HepG2 (cell line): ENCODE data around the gene HLA-DRB5. TPM values are rescaled to one million over a fixed set of nuclear protein-coding genes. Genes with fewer than 3 reads are reported as not detected.

Experiments
- ATAC-seq: fragments of 200-7000 bp; cut with Tn5 transposase; 3 replicates; pipeline ENCODE4 v1.9.1; 2020; ENCODE audit warnings: mild to moderate bottlenecking, moderate library complexity
- BruUV-seq: library from RNA; stranded (reverse); fragments of 400-500 nt; replicated peaks from 2 replicates; lab custom pipeline; 2021; lab: Mats Ljungman, UMichigan
- CTCF ChIA-PET: fragments of 300-600 bp; formaldehyde crosslinking; extraction: SDS; loops from one replicate; lab custom pipeline; 2021; ENCODE audit warnings: low total read pairs, inconsistent platforms, low intra/inter-chr PET ratio; lab: Yijun Ruan, JAX
- POLR2A ChIA-PET: fragments of 350-600 bp; sonication (Branson Sonifier 250); formaldehyde crosslinking; loops from one replicate; lab custom pipeline; 2020; ENCODE audit warnings: antibody characterized with exemption, inconsistent platforms; lab: Yijun Ruan, JAX
- DNase-seq: peaks from one replicate; pipeline ENCODE4 v3.0.0-alpha.2; 2015; ENCODE audit warnings: low spot score
- FAIRE-seq: peaks from 3 replicates; lab custom pipeline; 2011; peaks lifted over from hg19 to GRCh38; lab: Jason Lieb, UNC
- H2AFZ ChIP-seq: one replicate; pipeline ENCODE4 v1.6.1; 2011; ENCODE audit warnings: low read length, inconsistent platforms
- H3K27ac ChIP-seq: fragments of 300-600 bp; 3 replicates; pipeline ENCODE4 v1.8.0; 2011; ENCODE audit warnings: mixed run types, mild to moderate bottlenecking, mixed read lengths, low read length, inconsistent platforms; ENCODE audit not compliant: insufficient read depth; ENCODE audit errors: extremely low read length
- H3K27me3 ChIP-seq, 2 experiments: fragments of 200-600 bp in 1 of 2; 2 replicates in 1 of 2; 3 replicates in 1 of 2; pipeline versions ENCODE4 v1.6.0 to v1.8.0; 2011; ENCODE audit warnings: low read length in 2 of 2, mild to moderate bottlenecking in 2 of 2, moderate library complexity in 2 of 2, inconsistent platforms in 1 of 2; ENCODE audit not compliant: insufficient read depth in 2 of 2, control insufficient read depth in 1 of 2
- H3K36me3 ChIP-seq, 2 experiments: fragments of 200-600 bp in 1 of 2; replicated peaks in 1 of 2; 2 replicates in 1 of 2; 3 replicates in 1 of 2; pipeline versions ENCODE4 v1.5.1 to v1.8.0; 2011; ENCODE audit warnings: low read length in 2 of 2, inconsistent platforms in 1 of 2; ENCODE audit not compliant: insufficient read depth in 2 of 2, control insufficient read depth in 1 of 2
- H3K4me1 ChIP-seq: 2 replicates; pipeline ENCODE4 v1.5.1; 2012; ENCODE audit warnings: low read length, inconsistent platforms; ENCODE audit not compliant: insufficient read depth
- H3K4me2 ChIP-seq: 2 replicates; pipeline ENCODE4 v1.6.0; 2011; ENCODE audit warnings: low read depth, low read length, inconsistent platforms
- H3K4me3 ChIP-seq, 3 experiments: fragments of 200-600 bp in 1 of 3; sonication (generic), shearing (Covaris generic) in 1 of 3; replicated peaks in 1 of 3; 2 replicates each; pipeline ENCODE4 v1.5.1; 2011 to 2016; ENCODE audit warnings: low read length in 3 of 3, inconsistent platforms in 2 of 3, low read depth in 2 of 3, mild to moderate bottlenecking in 2 of 3, control low read depth in 1 of 3, mixed read lengths in 1 of 3; ENCODE audit not compliant: insufficient read depth in 1 of 3
- H3K79me2 ChIP-seq: one replicate; pipeline ENCODE4 v1.6.1; 2011; ENCODE audit warnings: low read length, inconsistent platforms; ENCODE audit not compliant: insufficient read depth
- H3K9ac ChIP-seq: 2 replicates; pipeline ENCODE4 v1.6.0; 2011; ENCODE audit warnings: mild to moderate bottlenecking, low read depth, low read length, inconsistent platforms; ENCODE audit not compliant: insufficient read depth
- H3K9me3 ChIP-seq: 2 replicates; pipeline ENCODE4 v1.5.1; 2012; ENCODE audit warnings: mild to moderate bottlenecking, low read length
- H4K20me1 ChIP-seq: 2 replicates; pipeline ENCODE4 v1.6.0; 2011; ENCODE audit warnings: inconsistent platforms, mild to moderate bottlenecking, low read length, moderate library complexity; ENCODE audit not compliant: insufficient read depth
- HCFC1 ChIP-seq: fragments of 150-350 bp; IDR thresholded peaks from 2 replicates; pipeline ENCODE4 v1.6.1; 2014; ENCODE audit warnings: low read depth, low read length
- POLR2A ChIP-seq, 2 experiments: IDR thresholded peaks; 2 replicates each; pipeline ENCODE4 v1.6.1; 2011; ENCODE audit warnings: low read depth in 2 of 2, low read length in 2 of 2, mild to moderate bottlenecking in 1 of 2, moderate library complexity in 1 of 2; ENCODE audit not compliant: insufficient read depth in 1 of 2
- ZBTB38 ChIP-seq: sonication (generic); formaldehyde crosslinking; IDR thresholded peaks from 2 replicates; pipeline ENCODE4 v1.5.1; 2020; ENCODE audit warnings: mild to moderate bottlenecking, missing genetic modification reagents
- ZNF101 ChIP-seq: sonication (generic); formaldehyde crosslinking; IDR thresholded peaks from 2 replicates; pipeline ENCODE4 v1.4.0; 2020; ENCODE audit warnings: mild to moderate bottlenecking, low read depth, missing genetic modification reagents, borderline replicate concordance
- ZNF296 ChIP-seq: sonication (generic); formaldehyde crosslinking; conservative IDR thresholded peaks from 2 replicates; pipeline ENCODE4 v1.5.0; 2020; ENCODE audit warnings: mild to moderate bottlenecking, missing genetic modification reagents
- ZNF766 ChIP-seq: sonication (generic); formaldehyde crosslinking; IDR thresholded peaks from 2 replicates; pipeline ENCODE4 v1.5.0; 2020; ENCODE audit warnings: missing genetic modification reagents, borderline replicate concordance
- ZNF768 ChIP-seq: sonication (generic); formaldehyde crosslinking; IDR thresholded peaks from 2 replicates; pipeline ENCODE4 v1.4.0; 2020; ENCODE audit warnings: missing genetic modification reagents
- WGBS: methylation state at CpG from one replicate; pipeline ENCODE4 v1.1.6; 2017; ENCODE audit warnings: low lambda C conversion rate; 5-methylcytosine and 5-hydroxymethylcytosine counted together
- in situ Hi-C: cut with HindIII; loops from 2 replicates; pipeline ENCODE4 v1.10.0; 2017; ENCODE audit warnings: low pct_unique_long_range_greater_than_20kb; ENCODE audit not compliant: extremely low pct_ligation_motif_present
- intact Hi-C: fragments of 100-400 bp; cut with micrococcal nuclease; formaldehyde crosslinking; loops from one replicate; pipeline ENCODE4 v1.10.0; 2022; ENCODE audit not compliant: unreplicated experiment
- polyA plus RNA-seq, 8 experiments: library from polyadenylated mRNA; depleted of rRNA in 3 of 8; stranded (reverse) in 7 of 8; unstranded in 1 of 8; fragments of >200 nt; fragmentation: Illumina TruSeq in 4 of 8; extraction: Trizol in 4 of 8; gene quantifications; 2 replicates each; pipeline versions ENCODE4 v1.2.1 to v1.2.3, GENCODE V29; 2011 to 2016; ENCODE audit warnings: low read depth in 4 of 8, missing spikeins in 1 of 8, mixed read lengths in 1 of 8; ENCODE audit not compliant: insufficient read depth in 1 of 8
- total RNA-seq, 5 experiments: library from RNA; depleted of rRNA; stranded (reverse); fragments of >200 nt; fragmentation: Illumina TruSeq; extraction: Trizol; gene quantifications; 2 replicates each; pipeline ENCODE4 v1.2.3, GENCODE V29; 2016; ENCODE audit warnings: low read depth in 1 of 5
- TF ChIP-seq, protein P1 (sequence below): IDR thresholded peaks from 2 replicates; pipeline ENCODE4 v1.6.1; 2012; ENCODE audit warnings: low read length, improper control_type of control experiment
- TF ChIP-seq, protein P2 (sequence below): sonication (generic); formaldehyde crosslinking; IDR thresholded peaks from 2 replicates; pipeline ENCODE4 v1.5.1; 2020; ENCODE audit warnings: mild to moderate bottlenecking, missing genetic modification reagents, borderline replicate concordance
- TF ChIP-seq, protein P3 (sequence below): sonication (generic); formaldehyde crosslinking; IDR thresholded peaks from 2 replicates; pipeline ENCODE4 v1.4.0; 2020; ENCODE audit warnings: low read depth, mild to moderate bottlenecking, missing genetic modification reagents
- TF ChIP-seq, protein P4 (sequence below): sonication (generic); formaldehyde crosslinking; IDR thresholded peaks from 2 replicates; pipeline ENCODE4 v1.4.0; 2020; ENCODE audit warnings: missing genetic modification reagents, borderline replicate concordance

The HLA-DRB5 gene
- total and polyA plus RNA-seq, 2 of the 13 experiments (the other 11 are each of a cell fraction or from before 2014, with no cell fraction given) = not detected

DNA sequence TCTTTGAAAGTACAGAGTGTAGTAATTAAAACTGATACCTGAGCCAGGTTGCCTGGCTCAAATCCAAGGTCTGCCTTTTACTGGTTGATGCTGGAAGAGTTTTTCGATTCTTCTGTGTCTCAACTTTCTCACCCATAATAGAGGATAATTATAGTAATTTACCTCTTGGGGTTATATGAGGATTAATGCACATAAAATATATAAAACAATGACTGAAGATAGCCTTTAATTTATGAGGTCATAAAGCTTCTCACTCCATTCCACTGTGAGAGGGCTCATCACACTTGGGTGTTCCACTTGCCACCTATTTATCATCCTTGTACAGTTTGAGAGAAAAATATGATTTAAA is 10.2 kb downstream of the HLA-DRB5 start:
- Histone ChIP-seq H3K27me3 (0 out of 5 replicates have a peak, but pooled peaks cover 0 to 2% of the 10 kb centered on the region in 2 experiments), H4K20me1 (no peaks in the 10 kb centered on the region), H2AFZ (no peak overlapping the region), H3K4me3 (no peak overlapping the region), H3K4me1 (no peaks in the 10 kb centered on the region), H3K9me3 (no peaks in the 10 kb centered on the region), H3K36me3 (no peaks in the 10 kb centered on the region), H3K27ac (no peak overlapping the region), H3K79me2 (no peaks in the 10 kb centered on the region), H3K9ac (no peak overlapping the region), H3K4me2 (no peak overlapping the region)
- in situ Hi-C loops = no loop called here
- CTCF ChIA-PET = no interaction called here
- ATAC-seq (no peak), DNase-seq (no peak), FAIRE-seq (no peak)
- intact Hi-C loops = no loop called here
- POLR2A ChIA-PET = no interaction called here
- TF ChIP-seq, protein P1, sequence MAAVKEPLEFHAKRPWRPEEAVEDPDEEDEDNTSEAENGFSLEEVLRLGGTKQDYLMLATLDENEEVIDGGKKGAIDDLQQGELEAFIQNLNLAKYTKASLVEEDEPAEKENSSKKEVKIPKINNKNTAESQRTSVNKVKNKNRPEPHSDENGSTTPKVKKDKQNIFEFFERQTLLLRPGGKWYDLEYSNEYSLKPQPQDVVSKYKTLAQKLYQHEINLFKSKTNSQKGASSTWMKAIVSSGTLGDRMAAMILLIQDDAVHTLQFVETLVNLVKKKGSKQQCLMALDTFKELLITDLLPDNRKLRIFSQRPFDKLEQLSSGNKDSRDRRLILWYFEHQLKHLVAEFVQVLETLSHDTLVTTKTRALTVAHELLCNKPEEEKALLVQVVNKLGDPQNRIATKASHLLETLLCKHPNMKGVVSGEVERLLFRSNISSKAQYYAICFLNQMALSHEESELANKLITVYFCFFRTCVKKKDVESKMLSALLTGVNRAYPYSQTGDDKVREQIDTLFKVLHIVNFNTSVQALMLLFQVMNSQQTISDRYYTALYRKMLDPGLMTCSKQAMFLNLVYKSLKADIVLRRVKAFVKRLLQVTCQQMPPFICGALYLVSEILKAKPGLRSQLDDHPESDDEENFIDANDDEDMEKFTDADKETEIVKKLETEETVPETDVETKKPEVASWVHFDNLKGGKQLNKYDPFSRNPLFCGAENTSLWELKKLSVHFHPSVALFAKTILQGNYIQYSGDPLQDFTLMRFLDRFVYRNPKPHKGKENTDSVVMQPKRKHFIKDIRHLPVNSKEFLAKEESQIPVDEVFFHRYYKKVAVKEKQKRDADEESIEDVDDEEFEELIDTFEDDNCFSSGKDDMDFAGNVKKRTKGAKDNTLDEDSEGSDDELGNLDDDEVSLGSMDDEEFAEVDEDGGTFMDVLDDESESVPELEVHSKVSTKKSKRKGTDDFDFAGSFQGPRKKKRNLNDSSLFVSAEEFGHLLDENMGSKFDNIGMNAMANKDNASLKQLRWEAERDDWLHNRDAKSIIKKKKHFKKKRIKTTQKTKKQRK = no peak
- TF ChIP-seq ZNF768 (CRISPR knock-in tag) (no peak), POLR2A (IDR thresholded peaks at IDR 0.05; ENCODE audit: insufficient read depth in 1 of 2, low read depth in 2 of 2, low read length in 2 of 2) (no peak), HCFC1 (no peak), ZNF296 (CRISPR knock-in tag) (no peak), ZBTB38 (CRISPR knock-in tag) (no peak), ZNF101 (CRISPR knock-in tag) (no peak), ZNF766 (CRISPR knock-in tag) (no peak)
- TF ChIP-seq, protein P2, sequence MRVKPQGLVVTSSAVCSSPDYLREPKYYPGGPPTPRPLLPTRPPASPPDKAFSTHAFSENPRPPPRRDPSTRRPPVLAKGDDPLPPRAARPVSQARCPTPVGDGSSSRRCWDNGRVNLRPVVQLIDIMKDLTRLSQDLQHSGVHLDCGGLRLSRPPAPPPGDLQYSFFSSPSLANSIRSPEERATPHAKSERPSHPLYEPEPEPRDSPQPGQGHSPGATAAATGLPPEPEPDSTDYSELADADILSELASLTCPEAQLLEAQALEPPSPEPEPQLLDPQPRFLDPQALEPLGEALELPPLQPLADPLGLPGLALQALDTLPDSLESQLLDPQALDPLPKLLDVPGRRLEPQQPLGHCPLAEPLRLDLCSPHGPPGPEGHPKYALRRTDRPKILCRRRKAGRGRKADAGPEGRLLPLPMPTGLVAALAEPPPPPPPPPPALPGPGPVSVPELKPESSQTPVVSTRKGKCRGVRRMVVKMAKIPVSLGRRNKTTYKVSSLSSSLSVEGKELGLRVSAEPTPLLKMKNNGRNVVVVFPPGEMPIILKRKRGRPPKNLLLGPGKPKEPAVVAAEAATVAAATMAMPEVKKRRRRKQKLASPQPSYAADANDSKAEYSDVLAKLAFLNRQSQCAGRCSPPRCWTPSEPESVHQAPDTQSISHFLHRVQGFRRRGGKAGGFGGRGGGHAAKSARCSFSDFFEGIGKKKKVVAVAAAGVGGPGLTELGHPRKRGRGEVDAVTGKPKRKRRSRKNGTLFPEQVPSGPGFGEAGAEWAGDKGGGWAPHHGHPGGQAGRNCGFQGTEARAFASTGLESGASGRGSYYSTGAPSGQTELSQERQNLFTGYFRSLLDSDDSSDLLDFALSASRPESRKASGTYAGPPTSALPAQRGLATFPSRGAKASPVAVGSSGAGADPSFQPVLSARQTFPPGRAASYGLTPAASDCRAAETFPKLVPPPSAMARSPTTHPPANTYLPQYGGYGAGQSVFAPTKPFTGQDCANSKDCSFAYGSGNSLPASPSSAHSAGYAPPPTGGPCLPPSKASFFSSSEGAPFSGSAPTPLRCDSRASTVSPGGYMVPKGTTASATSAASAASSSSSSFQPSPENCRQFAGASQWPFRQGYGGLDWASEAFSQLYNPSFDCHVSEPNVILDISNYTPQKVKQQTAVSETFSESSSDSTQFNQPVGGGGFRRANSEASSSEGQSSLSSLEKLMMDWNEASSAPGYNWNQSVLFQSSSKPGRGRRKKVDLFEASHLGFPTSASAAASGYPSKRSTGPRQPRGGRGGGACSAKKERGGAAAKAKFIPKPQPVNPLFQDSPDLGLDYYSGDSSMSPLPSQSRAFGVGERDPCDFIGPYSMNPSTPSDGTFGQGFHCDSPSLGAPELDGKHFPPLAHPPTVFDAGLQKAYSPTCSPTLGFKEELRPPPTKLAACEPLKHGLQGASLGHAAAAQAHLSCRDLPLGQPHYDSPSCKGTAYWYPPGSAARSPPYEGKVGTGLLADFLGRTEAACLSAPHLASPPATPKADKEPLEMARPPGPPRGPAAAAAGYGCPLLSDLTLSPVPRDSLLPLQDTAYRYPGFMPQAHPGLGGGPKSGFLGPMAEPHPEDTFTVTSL (CRISPR knock-in tag) = no peak
- TF ChIP-seq, protein P3, sequence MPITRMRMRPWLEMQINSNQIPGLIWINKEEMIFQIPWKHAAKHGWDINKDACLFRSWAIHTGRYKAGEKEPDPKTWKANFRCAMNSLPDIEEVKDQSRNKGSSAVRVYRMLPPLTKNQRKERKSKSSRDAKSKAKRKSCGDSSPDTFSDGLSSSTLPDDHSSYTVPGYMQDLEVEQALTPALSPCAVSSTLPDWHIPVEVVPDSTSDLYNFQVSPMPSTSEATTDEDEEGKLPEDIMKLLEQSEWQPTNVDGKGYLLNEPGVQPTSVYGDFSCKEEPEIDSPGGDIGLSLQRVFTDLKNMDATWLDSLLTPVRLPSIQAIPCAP = no peak
- TF ChIP-seq, protein P4, sequence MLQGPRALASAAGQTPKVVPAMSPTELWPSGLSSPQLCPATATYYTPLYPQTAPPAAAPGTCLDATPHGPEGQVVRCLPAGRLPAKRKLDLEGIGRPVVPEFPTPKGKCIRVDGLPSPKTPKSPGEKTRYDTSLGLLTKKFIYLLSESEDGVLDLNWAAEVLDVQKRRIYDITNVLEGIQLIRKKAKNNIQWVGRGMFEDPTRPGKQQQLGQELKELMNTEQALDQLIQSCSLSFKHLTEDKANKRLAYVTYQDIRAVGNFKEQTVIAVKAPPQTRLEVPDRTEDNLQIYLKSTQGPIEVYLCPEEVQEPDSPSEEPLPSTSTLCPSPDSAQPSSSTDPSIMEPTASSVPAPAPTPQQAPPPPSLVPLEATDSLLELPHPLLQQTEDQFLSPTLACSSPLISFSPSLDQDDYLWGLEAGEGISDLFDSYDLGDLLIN (CRISPR knock-in tag) = no peak
- 5% methylated on average over 1 of the region's 1 CpG for WGBS
- BruUV-seq = no TSS peak
